ENCODE results near the gene MR1. TPM values are rescaled to one million over a fixed set of nuclear protein-coding genes. Genes with fewer than 3 reads are reported as not detected.
A peak's percentile ranks its signal among the peaks of the same experiment; 100 is the strongest.

MR1 gene
- total RNA-seq, 4 donors from 2014 or later = 9.1 to 21.8 (median 13.8) TPM

DNA sequence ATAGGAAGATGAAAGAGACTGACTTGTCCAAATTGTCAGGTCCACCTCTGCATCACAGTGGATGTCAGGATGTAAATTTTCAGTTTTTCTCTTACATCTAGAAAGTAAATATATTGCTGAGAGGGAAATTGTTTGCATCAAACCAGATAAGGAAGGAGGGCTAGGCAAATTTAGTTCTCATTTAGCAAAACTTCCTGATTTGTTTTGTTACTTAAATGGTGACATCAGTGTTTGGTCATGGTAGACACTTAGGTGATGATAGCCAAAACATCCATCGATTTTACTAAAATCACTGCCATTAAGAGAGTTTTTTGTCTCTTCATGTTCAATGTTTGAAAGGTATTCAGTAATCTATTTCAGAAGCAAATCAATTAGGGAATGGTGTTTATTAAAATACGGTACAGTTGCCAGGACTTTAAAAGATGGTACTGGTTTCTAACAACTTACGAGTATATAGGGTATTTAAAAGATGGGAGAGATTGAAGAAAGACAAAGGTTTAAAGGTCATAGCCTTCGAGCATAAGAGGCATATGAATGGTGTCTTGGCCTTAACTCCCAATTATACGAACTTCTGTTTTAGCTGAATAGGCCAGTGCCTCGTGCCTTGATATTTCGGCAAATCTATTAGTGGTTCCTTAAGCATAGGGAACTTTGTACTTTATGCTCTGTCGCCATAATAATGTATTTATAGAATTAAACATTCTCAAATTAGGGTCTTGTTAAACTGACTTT, 57.7 kb downstream of the MR1 start:
- H3K27ac ChIP-seq = peak overlapping the region in 2 of 4 donors; percentile 92 to 96
- peak overlapping the region; percentile 72 to 97 (median 84) for H3K4me3 ChIP-seq
- H3K9me3 ChIP-seq = no peaks in the 10 kb centered on the region
- WGBS, 2 donors = 65 to 74% methylated on average over 8 of the region's 8 CpGs
- peaks cover 17 to 80% (median 31%) of the 10 kb centered on the region in 3 donors for H3K4me1 ChIP-seq
- H3K27me3 ChIP-seq = no peaks in the 10 kb centered on the region
- intact Hi-C loops (cut with DNase I) = no loop called here
- TF ChIP-seq CTCF (IDR thresholded peaks at IDR 0.05) (no peak), POLR2A (IDR thresholded peaks at IDR 0.05) (no peak)
- DNase-seq = no peak
- peaks cover 0 to 19% (median 0%) of the 10 kb centered on the region in 3 donors for H3K36me3 ChIP-seq

DNA sequence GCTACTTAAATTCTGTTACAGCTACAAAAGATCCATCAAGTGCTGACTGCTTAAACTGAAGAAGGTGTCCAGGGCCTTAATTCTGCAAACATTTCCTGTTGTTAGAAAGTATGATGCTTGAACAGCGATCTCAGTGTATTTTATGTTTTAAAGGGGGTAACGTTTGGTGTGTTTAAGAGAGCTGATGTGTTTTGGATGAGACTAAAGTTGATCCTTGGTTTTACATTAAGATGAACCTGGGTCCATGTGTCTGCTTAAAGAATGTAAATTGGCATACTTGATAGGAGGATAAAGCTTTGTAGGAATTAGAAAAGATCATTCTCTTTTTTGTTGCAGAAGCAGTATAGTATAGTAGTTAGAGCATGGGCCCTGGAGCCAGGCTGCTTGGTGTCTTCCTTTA, 58.3 kb downstream of the MR1 start:
- Histone ChIP-seq H3K27ac (peak overlapping the region in 1 of 4 donors; percentile 92), H3K36me3 (peaks cover 0 to 19% (median 0%) of the 10 kb centered on the region in 3 donors), H3K9me3 (no peaks in the 10 kb centered on the region), H3K27me3 (no peaks in the 10 kb centered on the region), H3K4me3 (peak overlapping the region in 3 of 4 donors; percentile 1 to 92 (median 75)), H3K4me1 (peaks cover 18 to 80% (median 32%) of the 10 kb centered on the region in 3 donors)
- intact Hi-C loops (cut with DNase I) = no loop called here
- no peak for DNase-seq
- WGBS, 2 donors = 62 to 64% methylated on average over 2 of the region's 2 CpGs
- no peak for TF ChIP-seq CTCF (IDR thresholded peaks at IDR 0.05)
- TF ChIP-seq POLR2A (IDR thresholded peaks at IDR 0.05) = no peak

- no peak for DNase-seq
- intact Hi-C loops (cut with DNase I) = no loop called here
- Histone ChIP-seq H3K36me3 (peaks cover 0 to 19% (median 0%) of the 10 kb centered on the region in 3 donors), H3K9me3 (no peaks in the 10 kb centered on the region), H3K4me1 (peaks cover 21 to 80% (median 32%) of the 10 kb centered on the region in 3 donors), H3K4me3 (no peak overlapping the region), H3K27me3 (no peaks in the 10 kb centered on the region), H3K27ac (no peak overlapping the region)
- TF ChIP-seq CTCF (IDR thresholded peaks at IDR 0.05) (no peak), POLR2A (IDR thresholded peaks at IDR 0.05) (no peak)
- WGBS, 2 donors = 83 to 95% methylated on average over 4 of the region's 4 CpGs
Measured at GRCh38 chr1:181092883-181093458, 59.2 kb downstream of the MR1 start.

GRCh38 chr1:181094416-181095212, 60.8 kb downstream of the MR1 start:
- Histone ChIP-seq H3K27me3 (no peaks in the 10 kb centered on the region), H3K27ac (peak overlapping the region; percentile 3 to 73 (median 58)), H3K4me1 (peaks cover 27 to 93% (median 38%) of the 10 kb centered on the region in 3 donors), H3K36me3 (peaks cover 0 to 19% (median 0%) of the 10 kb centered on the region in 3 donors), H3K9me3 (no peaks in the 10 kb centered on the region), H3K4me3 (no peak overlapping the region)
- 46 to 82% methylated on average over 7 of the region's 7 CpGs for WGBS, 2 donors
- intact Hi-C loops (cut with DNase I) = no loop called here
- TF ChIP-seq POLR2A (IDR thresholded peaks at IDR 0.05) (no peak), CTCF (IDR thresholded peaks at IDR 0.05) (no peak)
- no peak for DNase-seq
